Amniotic epithelial cell (primary cell): ENCODE results near the gene MPZL2.
A peak's percentile ranks its signal among the peaks of the same experiment; 100 is the strongest.
"Not testable (repeated sequence)": the region's sequence is repeated elsewhere in the genome, so short reads cannot be mapped to it uniquely, and the experiment has no call there.

Source experiments
- DNase-seq: peaks from one replicate; pipeline ENCODE4 v3.0.0-alpha.2; 2010; ENCODE audit warnings: low read depth

Gene MPZL2

DNA sequence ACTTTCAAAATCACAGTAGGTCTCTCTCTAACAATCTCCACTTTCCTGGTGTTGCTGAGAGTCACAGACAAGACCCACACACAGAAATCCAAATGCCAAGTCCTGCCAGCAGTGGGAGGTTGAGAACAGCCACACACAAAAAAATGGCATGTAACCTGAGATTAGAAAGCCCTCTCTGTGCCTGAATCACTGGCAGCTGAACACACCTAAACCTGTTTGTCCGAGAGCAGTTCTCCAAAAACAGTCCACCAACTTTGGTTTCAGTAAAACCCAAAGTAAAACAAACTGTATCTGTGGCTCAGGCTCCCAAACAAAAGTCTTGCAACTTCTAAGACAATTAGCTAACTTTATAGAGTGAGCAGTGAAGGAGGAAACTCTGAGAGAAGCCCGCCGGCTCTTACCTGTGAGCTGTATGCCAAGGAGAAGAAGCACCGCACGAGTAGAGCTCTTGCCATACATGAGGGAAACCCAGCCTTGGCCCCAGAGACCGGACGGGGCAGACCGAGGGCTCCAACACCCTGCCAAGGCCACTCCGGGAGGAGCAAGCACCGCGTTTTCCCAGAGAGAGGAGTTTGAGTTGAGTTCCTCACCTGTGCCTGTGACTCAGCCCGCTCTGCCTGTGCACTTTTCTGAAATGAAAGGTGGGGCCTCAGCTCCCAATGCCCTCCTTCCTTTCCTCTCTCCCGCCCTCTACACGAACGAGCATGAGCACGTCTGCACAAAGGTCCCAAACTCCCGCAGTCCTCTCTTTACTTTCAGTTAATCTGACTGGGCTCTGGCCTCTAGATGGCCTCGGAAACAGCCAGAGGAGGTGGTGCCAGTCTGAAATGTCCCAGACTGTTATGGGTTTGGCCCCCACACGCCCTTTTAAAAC lies at the start of gene MPZL2:
Gene MPZL2, minus strand, starts transcription at position 603 of the 874 bp plus-strand sequence. Its CDS starts 144 bp downstream, at position 459.
- no peak for DNase-seq

DNA sequence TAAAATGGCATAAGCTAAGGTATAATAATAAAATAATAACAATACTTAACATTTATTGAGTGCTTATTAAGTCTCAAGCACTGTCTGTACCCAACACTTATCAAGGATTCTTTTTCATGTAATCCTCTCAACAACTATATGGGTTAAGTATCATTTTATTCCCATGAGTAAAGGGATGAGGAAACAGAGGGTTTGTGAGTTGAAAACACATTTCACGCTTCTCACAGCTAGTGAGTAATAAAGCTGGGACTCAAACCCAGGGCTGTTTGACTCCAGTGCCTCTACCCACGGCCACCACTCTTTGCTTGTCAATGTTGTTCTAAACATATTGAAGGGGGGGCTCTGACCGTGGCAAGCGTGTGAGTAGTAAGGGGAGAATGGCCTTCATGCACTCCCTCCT lies 49.1 kb upstream of the MPZL2 start:
- peak; percentile 50 for DNase-seq

DNA sequence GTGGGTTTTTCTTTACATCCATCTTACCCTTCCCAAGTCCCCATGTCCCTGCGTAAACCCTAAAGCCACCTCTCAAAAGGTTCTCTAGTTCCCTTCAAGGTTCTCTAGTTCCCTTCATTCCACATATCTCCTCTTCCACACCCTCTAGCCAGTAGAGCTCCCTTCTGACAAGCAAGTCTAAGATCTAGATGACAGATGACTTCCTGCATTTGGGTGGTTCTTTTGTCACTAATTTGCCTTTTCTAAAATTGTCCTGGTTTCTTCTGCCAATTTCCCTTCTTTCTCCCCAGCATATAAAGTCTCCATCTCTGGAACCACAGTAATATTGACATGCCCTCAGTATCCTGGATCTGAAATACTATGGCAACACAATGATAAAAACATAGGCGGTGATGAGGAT lies 48.2 kb upstream of the MPZL2 start:
- no peak for DNase-seq

GRCh38 chr11:118311518-118311917 lies 47.4 kb upstream of the MPZL2 start:
- DNase-seq = no peak

GRCh38 chr11:118310781-118311485 lies 46.8 kb upstream of the MPZL2 start:
- DNase-seq = no peak

GRCh38 chr11:118310271-118310670 lies 46.2 kb upstream of the MPZL2 start:
- DNase-seq = no peak

- not testable (repeated sequence) for DNase-seq
Observed at GRCh38 chr11:118308995-118309528, 45.0 kb upstream of the MPZL2 start.

- DNase-seq = no peak
Observed at GRCh38 chr11:118306556-118306955, 42.5 kb upstream of the MPZL2 start.

- DNase-seq = no peak
Observed at GRCh38 chr11:118305726-118306125, 41.6 kb upstream of the MPZL2 start.

- no peak for DNase-seq
Observed at GRCh38 chr11:118304568-118305248, 40.6 kb upstream of the MPZL2 start, which contains the start of gene CD3E. Gene CD3E (plus strand): TSS chr11:118304730. CDS start chr11:118304953, 223 bp downstream.

DNA sequence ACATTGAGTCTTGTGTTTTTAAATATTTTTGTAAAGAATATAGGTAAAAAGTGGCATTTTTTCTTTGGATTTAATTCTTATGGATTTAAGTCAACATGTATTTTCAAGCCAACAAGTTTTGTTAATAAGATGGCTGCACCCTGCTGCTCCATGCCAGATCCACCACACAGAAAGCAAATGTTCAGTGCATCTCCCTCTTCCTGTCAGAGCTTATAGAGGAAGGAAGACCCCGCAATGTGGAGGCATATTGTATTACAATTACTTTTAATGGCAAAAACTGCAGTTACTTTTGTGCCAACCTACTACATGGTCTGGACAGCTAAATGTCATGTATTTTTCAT lies 40.1 kb upstream of the MPZL2 start:
- no peak for DNase-seq

DNA sequence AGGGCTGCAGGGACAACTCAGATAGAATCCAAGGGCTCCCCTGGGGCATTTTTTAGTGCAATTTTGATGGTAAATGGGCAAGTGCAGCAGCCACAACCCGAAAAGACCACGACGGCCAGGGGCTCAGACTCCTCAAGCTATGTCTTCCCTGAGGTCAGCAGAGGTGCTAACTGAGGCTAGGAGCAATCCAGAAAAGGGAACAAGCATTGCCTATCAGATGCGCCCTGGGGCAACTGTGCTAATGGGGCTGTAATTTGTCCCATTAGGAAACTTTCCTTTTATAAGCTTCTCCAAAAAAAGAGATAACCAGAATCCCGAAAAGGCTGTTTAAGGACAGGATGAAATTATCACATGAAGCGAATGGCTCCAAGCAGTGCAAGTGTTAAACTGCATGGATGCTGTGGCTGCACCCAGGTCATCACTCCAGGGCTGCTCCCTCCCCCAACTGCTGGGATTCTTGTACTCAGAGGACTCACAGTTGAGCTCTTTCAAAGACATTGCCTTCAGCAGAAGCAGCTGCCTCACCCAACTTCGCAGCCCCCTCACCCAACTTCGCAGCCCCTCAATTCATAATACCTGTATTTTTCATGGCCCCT lies 37.6 kb upstream of the MPZL2 start:
- no peak for DNase-seq

DNA sequence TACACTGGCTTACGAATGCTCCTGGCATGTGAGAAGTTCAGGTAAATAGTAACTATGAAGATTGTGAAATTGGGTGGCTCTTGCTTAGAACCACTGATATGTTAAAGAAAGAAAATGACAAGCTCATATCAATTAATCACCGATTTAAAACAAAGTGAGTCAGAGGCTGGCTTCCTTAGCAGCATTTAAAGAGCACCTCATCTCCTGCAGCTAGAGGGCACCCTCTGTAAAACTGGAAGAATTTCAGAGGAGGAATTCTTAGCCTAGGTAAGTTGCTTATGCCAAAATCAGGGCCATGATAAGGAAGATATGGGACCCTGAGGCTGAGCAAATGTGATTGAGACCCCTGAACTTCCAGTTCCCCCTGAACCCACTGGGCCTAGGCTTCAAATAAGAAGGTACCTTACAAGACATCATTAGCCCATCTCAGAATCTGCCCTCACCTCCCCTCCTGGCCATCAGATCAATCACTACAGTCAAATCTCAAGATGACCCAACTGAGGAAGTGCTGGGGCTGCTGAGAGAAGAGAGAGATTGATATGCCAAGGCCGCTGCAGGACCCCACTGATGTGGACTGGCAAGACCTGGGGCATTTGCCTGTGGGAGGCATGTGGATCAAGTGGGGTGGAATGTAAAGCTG lies 31.8 kb upstream of the MPZL2 start:
- peak; percentile 27 for DNase-seq

DNA sequence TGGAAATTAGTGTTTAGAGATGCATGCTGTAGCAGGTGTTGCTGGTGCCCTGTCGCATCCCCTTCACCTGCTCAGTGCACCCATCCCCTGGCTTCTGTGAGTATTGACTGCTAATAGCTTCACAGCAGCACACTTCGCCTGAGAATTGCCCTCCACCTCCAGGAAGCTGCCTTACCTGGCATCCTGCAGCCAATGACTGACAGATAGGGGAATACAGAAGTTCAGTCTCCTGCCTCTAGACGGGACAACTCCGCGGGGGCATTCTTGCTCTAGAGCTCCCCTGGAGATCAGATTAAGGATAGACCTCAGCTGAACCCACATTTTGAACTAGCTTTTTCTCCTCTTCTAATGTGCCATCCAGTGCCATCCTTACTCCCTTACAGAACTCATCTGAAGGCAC lies 31.1 kb upstream of the MPZL2 start:
- no peak for DNase-seq

GRCh38 chr11:118294053-118294452 lies 30.0 kb upstream of the MPZL2 start:
- DNase-seq = no peak

DNA sequence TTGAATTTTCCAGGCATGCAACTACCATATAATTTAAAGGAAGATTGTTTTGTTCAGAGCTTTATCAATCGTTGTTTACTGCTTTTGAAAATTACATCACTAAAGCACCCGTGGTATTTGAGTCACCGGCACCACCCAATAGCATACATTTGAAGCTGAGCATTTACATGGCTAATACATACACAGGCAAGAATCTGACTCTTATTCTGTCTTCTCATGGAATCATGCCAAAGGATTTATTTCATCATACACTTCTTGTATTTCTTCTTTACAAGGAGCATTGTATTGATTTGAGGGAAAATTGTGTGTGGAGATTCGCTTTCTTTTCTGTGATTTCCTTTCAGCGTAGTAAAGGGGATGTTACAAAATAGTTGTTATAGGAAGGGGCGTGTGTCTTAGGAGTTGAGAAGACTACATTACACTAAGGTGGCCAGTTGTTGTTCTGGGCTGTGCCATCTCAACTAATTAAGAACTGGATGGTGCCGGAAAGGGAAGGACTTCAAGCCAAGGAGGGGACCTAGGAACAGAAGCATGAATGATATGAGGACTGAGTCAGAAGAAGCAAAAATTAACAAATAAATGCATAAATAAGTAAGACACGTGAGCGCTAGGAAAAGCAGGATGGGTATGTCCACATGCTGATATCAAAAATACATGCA lies 27.5 kb upstream of the MPZL2 start:
- no peak for DNase-seq

- DNase-seq = peak; percentile 8
Observed at GRCh38 chr11:118290923-118291322, 26.8 kb upstream of the MPZL2 start.

GRCh38 chr11:118289401-118289800 lies 25.3 kb upstream of the MPZL2 start:
- no peak for DNase-seq

DNA sequence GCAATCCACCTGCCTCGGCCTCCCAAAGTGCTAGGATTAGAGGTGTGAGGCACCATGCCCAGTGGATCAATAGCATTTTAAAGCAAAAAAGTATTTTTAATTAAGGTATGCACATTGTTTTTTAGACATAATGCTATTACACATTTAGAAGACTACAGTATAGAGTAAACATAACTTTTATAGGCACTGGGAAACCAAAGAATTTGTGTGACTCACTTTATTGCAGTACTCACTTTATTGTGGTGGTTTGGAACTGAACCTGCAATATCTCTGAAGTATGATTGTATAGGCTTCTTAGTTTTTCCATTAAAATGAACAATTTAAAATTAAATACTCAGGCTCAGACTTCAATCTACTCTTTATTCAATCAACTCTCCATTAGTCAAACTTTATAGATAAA lies 22.9 kb upstream of the MPZL2 start:
- peak; percentile 11 for DNase-seq

DNA sequence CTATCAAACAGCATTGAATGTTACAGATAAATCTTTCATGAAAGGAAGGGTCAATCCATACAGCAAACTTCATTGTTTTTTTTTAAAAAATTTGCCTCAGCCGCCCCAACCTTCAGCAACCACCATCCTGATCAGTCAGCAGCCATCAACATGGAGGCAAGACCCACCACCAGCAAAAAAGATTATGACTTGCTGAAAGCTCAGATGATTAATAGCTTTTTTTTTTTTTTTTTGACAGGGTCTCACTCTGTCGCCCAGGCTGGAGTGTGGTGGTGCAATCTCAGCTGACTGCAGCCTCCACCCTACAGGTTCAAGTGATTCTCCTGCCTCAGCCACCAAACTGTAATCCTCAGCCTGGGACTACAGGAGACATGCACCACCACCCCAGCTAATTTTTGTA lies 22.4 kb upstream of the MPZL2 start:
- no peak for DNase-seq

GRCh38 chr11:118283756-118284350 lies 19.8 kb upstream of the MPZL2 start:
- DNase-seq = no peak
